Astrocyte of the spinal cord (primary cell): ENCODE measurements around the gene MAPK11.

ENCODE experiments used
- DNase-seq: peaks from one replicate; pipeline ENCODE4 v3.0.0; 2011; ENCODE audit warnings: low read depth, low spot score
- H3K4me3 ChIP-seq: 2 replicates; pipeline ENCODE4 v1.5.1; 2011; ENCODE audit warnings: low read depth, mild to moderate bottlenecking, low read length, moderate library complexity
- in situ Hi-C: cut with HindIII; loops from 2 replicates; pipeline ENCODE4 v1.10.0; 2017; ENCODE audit warnings: low sequenced_read_pairs
- TF ChIP-seq, protein P1 (sequence below): IDR thresholded peaks from 2 replicates; pipeline ENCODE4 v1.5.1; 2012; ENCODE audit warnings: low read depth, mild to moderate bottlenecking, low read length, inconsistent platforms

MAPK11 gene

DNA sequence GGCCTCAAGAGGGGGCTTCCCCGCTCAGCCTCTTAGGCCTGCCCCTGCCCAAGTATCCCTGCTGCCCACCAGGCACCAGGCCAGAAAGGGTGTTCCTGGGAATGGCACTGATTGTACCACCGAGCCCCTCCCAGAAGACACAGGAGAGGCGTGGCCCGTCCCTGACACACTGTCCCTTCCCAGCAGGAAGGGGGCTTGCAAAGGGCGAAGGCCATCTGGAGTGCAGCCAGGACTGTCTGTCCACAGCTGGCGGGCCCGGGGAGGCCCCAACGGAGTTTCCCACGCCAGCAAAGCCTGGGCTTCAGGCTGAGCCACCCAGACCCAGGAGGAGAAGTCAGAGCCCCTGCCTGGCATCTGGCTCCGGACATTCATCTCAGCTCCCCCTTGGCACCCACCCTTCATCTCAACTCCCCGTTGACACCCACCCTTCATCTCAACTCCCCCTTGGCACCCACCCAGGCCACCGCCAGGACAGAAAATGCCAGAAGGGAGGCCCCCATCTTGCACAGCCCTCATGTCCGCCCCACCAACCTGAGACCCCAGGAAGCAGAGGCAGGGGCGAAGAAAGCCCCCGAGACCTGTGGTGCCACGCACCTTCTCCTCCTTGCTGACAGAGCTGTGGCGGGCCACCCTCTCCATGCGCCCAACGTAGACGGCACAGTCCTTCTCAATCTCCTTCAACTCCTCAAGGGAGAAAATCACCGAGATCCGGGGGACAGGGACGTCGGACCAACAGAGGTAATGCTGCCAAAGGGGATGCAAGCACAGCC lies 44.8 kb downstream of the MAPK11 start:
- in situ Hi-C loops, result no loop called here
- DNase-seq, result no peak
- TF ChIP-seq, protein P1, sequence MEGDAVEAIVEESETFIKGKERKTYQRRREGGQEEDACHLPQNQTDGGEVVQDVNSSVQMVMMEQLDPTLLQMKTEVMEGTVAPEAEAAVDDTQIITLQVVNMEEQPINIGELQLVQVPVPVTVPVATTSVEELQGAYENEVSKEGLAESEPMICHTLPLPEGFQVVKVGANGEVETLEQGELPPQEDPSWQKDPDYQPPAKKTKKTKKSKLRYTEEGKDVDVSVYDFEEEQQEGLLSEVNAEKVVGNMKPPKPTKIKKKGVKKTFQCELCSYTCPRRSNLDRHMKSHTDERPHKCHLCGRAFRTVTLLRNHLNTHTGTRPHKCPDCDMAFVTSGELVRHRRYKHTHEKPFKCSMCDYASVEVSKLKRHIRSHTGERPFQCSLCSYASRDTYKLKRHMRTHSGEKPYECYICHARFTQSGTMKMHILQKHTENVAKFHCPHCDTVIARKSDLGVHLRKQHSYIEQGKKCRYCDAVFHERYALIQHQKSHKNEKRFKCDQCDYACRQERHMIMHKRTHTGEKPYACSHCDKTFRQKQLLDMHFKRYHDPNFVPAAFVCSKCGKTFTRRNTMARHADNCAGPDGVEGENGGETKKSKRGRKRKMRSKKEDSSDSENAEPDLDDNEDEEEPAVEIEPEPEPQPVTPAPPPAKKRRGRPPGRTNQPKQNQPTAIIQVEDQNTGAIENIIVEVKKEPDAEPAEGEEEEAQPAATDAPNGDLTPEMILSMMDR, result no peak
- H3K4me3 ChIP-seq, result no peak overlapping the region

DNA sequence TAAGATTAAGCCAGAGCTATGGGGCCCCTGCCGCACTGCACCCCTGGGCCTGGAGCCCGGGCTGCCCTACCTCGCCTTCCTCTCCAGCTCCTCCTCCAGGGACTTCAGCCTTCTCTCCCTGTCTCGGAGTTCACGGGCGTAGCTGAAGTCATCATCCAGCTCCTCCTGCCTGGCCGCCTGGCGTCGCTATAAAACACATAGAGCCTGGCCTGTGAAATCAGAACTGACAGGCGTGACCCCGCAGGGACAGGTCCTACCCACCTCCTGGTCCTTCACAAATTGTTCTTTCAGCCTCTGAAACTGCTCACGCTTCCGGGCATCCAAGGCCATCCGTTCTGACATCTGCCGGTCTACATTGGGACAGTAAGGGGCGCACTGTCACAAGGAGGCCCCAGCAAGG lies 46.1 kb downstream of the MAPK11 start:
- in situ Hi-C loops, result no loop called here
- no peak overlapping the region for H3K4me3 ChIP-seq
- no peak for DNase-seq
- TF ChIP-seq, protein P1, result no peak

GRCh38 chr22:50222508-50222907 lies 47.7 kb downstream of the MAPK11 start:
- H3K4me3 ChIP-seq, result no peak overlapping the region
- TF ChIP-seq, protein P1, result no peak
- no peak for DNase-seq
- in situ Hi-C loops, result no loop called here

DNA sequence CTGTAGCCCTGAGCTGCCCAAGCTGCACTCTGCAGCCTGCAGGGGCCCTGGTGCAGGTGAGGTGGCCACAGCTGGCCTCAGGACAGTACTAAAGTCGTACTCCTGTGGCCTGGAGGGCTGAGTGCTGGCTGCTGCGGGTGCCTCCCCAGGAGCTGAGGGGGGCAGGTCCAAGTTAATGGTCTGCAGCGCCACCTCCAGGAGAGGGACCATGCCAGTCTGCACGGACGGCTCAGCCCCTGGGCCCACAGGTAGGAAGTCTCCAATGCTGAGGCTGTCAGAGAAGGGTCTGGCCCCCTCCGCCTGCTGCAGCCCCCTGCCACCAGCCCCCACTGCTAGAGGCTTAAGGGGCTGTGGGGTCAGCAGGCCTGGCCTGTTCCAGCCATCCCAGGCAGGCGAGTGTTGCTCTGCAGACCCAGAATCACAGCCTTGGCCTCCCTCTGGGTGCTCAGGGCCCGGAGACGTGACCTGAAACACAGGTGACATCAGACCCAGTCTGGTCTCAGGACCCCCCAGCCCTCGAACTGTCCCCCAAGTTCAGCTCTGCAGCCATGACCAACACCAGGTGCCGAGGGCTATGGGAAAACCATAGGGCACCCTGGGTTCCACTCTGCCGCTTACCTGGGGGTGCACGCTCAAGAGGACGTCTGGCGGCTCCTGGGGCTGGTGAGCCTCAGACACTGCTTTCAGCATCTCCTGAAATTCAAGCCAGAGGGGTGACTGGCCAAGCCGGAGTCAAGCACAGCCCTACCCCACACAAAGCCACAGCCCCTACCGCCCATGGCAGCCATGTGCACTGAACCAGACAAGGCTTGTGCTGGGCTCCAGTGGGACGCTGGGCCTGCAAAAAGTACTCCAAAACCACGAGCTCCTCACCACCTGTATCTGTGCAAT lies 48.5 kb downstream of the MAPK11 start:
- in situ Hi-C loops, result no loop called here
- no peak for DNase-seq
- TF ChIP-seq, protein P1, result peak; percentile 14
- H3K4me3 ChIP-seq, result no peak overlapping the region

- DNase-seq, result no peak
- H3K4me3 ChIP-seq, result no peak overlapping the region
- in situ Hi-C loops, result no loop called here
- TF ChIP-seq, protein P1, result no peak
Measured at GRCh38 chr22:50220603-50221409, 49.4 kb downstream of the MAPK11 start.
